Testis (tissue), 2 donors: Measurements from ENCODE around the gene CACNA1D.

Experiments used
- CTCF ChIP-seq, 3 experiments: fragments of 450-650 bp in 2 of 3; fragments of 200-600 bp in 1 of 3; sonication (generic) in 1 of 3; IDR thresholded peaks; one replicate each; pipeline ENCODE4 v1.5.1; 2016 to 2019; ENCODE audit warnings: antibody characterized with exemption in 3 of 3, mild to moderate bottlenecking in 2 of 3, moderate library complexity in 1 of 3
- POLR2A ChIP-seq: fragments of 450-650 bp; IDR thresholded peaks from one replicate; pipeline ENCODE4 v1.6.1; 2017; ENCODE audit warnings: antibody characterized with exemption, mild to moderate bottlenecking, moderate library complexity

GRCh38 chr3:53554559-53555067 lies 60.2 kb downstream of the CACNA1D start:
- TF ChIP-seq POLR2A (no peak), CTCF (IDR thresholded peaks at IDR 0.05) (no peak)
